GM12878 (cell line): ENCODE data around the gene TMCC2. TPM values are rescaled to one million over a fixed set of nuclear protein-coding genes. Genes with fewer than 3 reads are reported as not detected.

Experiments
- BCL11A ChIP-seq: IDR thresholded peaks from 2 replicates; pipeline ENCODE4 v1.6.1; 2011; ENCODE audit warnings: low read depth, low read length
- CBX3 ChIP-seq: fragments of 200-600 bp; sonication (generic); IDR thresholded peaks from 2 replicates; pipeline ENCODE4 v1.6.1; 2016; ENCODE audit warnings: low read depth, borderline replicate concordance
- CREM ChIP-seq: IDR thresholded peaks from 2 replicates; pipeline ENCODE4 v1.6.1; 2014; ENCODE audit warnings: antibody characterized with exemption, low read depth
- FOXM1 ChIP-seq: IDR thresholded peaks from 2 replicates; pipeline ENCODE4 v1.6.1; 2012; ENCODE audit warnings: low read depth, mild to moderate bottlenecking, inconsistent platforms, low read length, moderate library complexity
- GATAD2B ChIP-seq: fragments of 450-650 bp; conservative IDR thresholded peaks from 2 replicates; pipeline ENCODE4 v1.6.1; 2017; ENCODE audit warnings: low read depth, mild to moderate bottlenecking, moderate library complexity
- HDAC2 ChIP-seq: fragments of 200-600 bp; sonication (generic); IDR thresholded peaks from 2 replicates; pipeline ENCODE4 v1.6.1; 2017
- IRF4 ChIP-seq: IDR thresholded peaks from 2 replicates; pipeline ENCODE4 v1.6.1; 2011; ENCODE audit warnings: low read depth, low read length
- MTA2 ChIP-seq: fragments of 450-650 bp; IDR thresholded peaks from 2 replicates; pipeline ENCODE4 v1.6.1; 2016; ENCODE audit warnings: low read depth, mild to moderate bottlenecking, moderate library complexity
- NFYA ChIP-seq: IDR thresholded peaks from 2 replicates; pipeline ENCODE4 v1.6.1; 2011; ENCODE audit warnings: low read depth, mild to moderate bottlenecking, low read length, improper control_type of control experiment, borderline replicate concordance
- NR2F1 ChIP-seq: fragments of 450-650 bp; conservative IDR thresholded peaks from 2 replicates; pipeline ENCODE4 v1.6.1; 2017; ENCODE audit warnings: mild to moderate bottlenecking
- PAX5 ChIP-seq: IDR thresholded peaks from 2 replicates; pipeline ENCODE4 v1.6.1; 2011; ENCODE audit warnings: low read depth, low read length, borderline replicate concordance
- PBX3 ChIP-seq: IDR thresholded peaks from 2 replicates; pipeline ENCODE4 v1.6.1; 2011; ENCODE audit warnings: mild to moderate bottlenecking, low read depth, low read length, moderate library complexity; ENCODE audit not compliant: insufficient replicate concordance
- RELB ChIP-seq: fragments of 450-650 bp; IDR thresholded peaks from 2 replicates; pipeline ENCODE4 v1.6.1; 2017; ENCODE audit warnings: low read depth, mild to moderate bottlenecking, moderate library complexity
- SIN3A ChIP-seq: IDR thresholded peaks from 2 replicates; pipeline ENCODE4 v1.6.1; 2012; ENCODE audit warnings: low read depth, low read length, improper control_type of control experiment
- SMC3 ChIP-seq: IDR thresholded peaks from 2 replicates; pipeline ENCODE4 v1.6.1; 2011; ENCODE audit warnings: low read length, improper control_type of control experiment, borderline replicate concordance
- TCF12 ChIP-seq: IDR thresholded peaks from 2 replicates; pipeline ENCODE4 v1.6.1; 2011; ENCODE audit warnings: low read depth, mild to moderate bottlenecking, low read length
- ZBTB4 ChIP-seq: fragments of 450-650 bp; formaldehyde crosslinking; IDR thresholded peaks from 2 replicates; pipeline ENCODE4 v1.4.0; 2022; ENCODE audit warnings: mild to moderate bottlenecking, moderate library complexity
- ZNF274 ChIP-seq: IDR thresholded peaks from one replicate; pipeline ENCODE4 v1.8.0; 2011; ENCODE audit not compliant: insufficient read length, insufficient read depth
- ZNF622 ChIP-seq: fragments of 450-650 bp; IDR thresholded peaks from 2 replicates; pipeline ENCODE4 v1.6.1; 2017; ENCODE audit warnings: mild to moderate bottlenecking, inconsistent platforms
- ZZZ3 ChIP-seq: IDR thresholded peaks from 2 replicates; pipeline ENCODE4 v1.6.1; 2011; ENCODE audit warnings: low read depth; ENCODE audit not compliant: control insufficient read depth, insufficient read length
- polyA plus RNA-seq, 11 experiments: library from polyadenylated mRNA; depleted of rRNA in 4 of 11; unstranded in 6 of 11; stranded (reverse) in 5 of 11; fragments of >200 nt; fragmentation: Nextera tagmentation in 4 of 11; fragmentation: Illumina TruSeq in 1 of 11; extraction: Ambion mirVana in 4 of 11; extraction: Trizol in 1 of 11; gene quantifications; 1 replicate in 1 of 11; 2 replicates in 10 of 11; pipeline versions ENCODE4 v1.2.1 to v1.2.3, GENCODE V29; 2011 to 2016; ENCODE audit warnings: inconsistent platforms in 2 of 11, missing spikeins in 2 of 11, low read depth in 1 of 11
- total RNA-seq, 4 experiments: library from RNA; depleted of rRNA in 3 of 4; stranded (reverse); fragments of >200 nt in 3 of 4; fragmentation: Illumina TruSeq in 1 of 4; extraction: Trizol in 1 of 4; gene quantifications; 2 replicates each; pipeline versions ENCODE4 v1.2.1 to v1.2.3, GENCODE V29; 2013 to 2021
- TF ChIP-seq, protein P1 (sequence below): fragments of 450-650 bp; IDR thresholded peaks from 2 replicates; pipeline ENCODE4 v1.6.1; 2016; ENCODE audit warnings: mild to moderate bottlenecking, moderate library complexity, borderline replicate concordance

TMCC2 gene
- total and polyA plus RNA-seq, 10 of the 15 experiments (the other 5 are each of a cell fraction or from before 2014, with no cell fraction given): 0.06 to 2.3 (median 0.76) TPM

DNA sequence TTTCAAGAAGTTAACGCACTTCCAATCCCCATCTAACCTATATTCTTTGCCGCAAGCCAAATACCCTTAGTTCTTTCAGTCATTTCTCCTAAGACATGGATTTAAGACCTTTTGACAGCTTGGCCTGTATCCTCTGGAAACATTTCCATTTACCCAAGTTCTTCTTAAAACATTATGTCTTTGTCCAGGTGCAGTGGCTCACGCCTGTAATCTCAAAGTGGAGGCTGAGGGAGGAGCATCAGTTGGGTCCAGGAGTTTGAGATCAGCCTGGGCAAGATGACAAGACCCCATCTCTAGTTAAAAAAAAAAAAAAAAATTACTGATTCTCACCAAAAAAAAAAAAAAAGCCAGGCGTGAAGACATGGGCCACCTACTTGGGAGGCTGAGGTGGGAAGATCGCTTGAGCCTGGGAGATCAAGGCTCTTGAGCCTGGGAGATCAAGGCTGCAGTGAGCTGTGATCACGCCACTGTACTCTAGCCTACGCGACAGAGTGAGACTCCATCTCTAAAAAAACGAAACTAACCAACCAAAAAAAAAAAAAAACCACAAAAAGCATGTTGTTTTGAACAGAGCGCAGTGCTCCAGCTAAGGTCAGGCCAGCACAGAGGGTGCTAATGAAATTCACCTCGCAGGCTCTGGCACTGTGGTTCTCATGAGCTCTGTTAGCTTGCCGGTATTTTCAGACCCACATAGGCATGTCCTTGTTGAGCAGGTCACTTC is 57.8 kb downstream of the TMCC2 start (continued):
- TF ChIP-seq PBX3: no peak
- TF ChIP-seq ZNF274: no peak
- no peak; the same call in 1 of the 2 replicates for TF ChIP-seq CREM
- no peak for TF ChIP-seq FOXM1
- no peak for TF ChIP-seq GATAD2B
- TF ChIP-seq, protein P1, sequence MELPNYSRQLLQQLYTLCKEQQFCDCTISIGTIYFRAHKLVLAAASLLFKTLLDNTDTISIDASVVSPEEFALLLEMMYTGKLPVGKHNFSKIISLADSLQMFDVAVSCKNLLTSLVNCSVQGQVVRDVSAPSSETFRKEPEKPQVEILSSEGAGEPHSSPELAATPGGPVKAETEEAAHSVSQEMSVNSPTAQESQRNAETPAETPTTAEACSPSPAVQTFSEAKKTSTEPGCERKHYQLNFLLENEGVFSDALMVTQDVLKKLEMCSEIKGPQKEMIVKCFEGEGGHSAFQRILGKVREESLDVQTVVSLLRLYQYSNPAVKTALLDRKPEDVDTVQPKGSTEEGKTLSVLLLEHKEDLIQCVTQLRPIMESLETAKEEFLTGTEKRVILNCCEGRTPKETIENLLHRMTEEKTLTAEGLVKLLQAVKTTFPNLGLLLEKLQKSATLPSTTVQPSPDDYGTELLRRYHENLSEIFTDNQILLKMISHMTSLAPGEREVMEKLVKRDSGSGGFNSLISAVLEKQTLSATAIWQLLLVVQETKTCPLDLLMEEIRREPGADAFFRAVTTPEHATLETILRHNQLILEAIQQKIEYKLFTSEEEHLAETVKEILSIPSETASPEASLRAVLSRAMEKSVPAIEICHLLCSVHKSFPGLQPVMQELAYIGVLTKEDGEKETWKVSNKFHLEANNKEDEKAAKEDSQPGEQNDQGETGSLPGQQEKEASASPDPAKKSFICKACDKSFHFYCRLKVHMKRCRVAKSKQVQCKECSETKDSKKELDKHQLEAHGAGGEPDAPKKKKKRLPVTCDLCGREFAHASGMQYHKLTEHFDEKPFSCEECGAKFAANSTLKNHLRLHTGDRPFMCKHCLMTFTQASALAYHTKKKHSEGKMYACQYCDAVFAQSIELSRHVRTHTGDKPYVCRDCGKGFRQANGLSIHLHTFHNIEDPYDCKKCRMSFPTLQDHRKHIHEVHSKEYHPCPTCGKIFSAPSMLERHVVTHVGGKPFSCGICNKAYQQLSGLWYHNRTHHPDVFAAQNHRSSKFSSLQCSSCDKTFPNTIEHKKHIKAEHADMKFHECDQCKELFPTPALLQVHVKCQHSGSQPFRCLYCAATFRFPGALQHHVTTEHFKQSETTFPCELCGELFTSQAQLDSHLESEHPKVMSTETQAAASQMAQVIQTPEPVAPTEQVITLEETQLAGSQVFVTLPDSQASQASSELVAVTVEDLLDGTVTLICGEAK: no peak
- TF ChIP-seq RELB: peak; percentile 64; the same call in 1 of the 2 replicates
- no peak for TF ChIP-seq ZBTB4 (CRISPR knock-in tag)
- TF ChIP-seq ZNF622: no peak
- TF ChIP-seq PAX5: peak; percentile 85
- TF ChIP-seq MTA2: peak; percentile 47; the same call in 1 of the 2 replicates
- TF ChIP-seq TCF12: 0 out of 2 replicates have a peak, but pooled peaks have one; percentile 25
- TF ChIP-seq ZZZ3: no peak
- TF ChIP-seq BCL11A: 0 out of 2 replicates have a peak, but pooled peaks have one; percentile 33
- peak; percentile 86 for TF ChIP-seq NR2F1
- TF ChIP-seq NFYA: no peak
- no peak for TF ChIP-seq CBX3
- TF ChIP-seq IRF4: peak; percentile 42; the same call in 1 of the 2 replicates
- TF ChIP-seq SMC3: no peak
- no peak for TF ChIP-seq HDAC2
- TF ChIP-seq SIN3A: no peak
